ENCODE measurements around the gene NETO1. TPM values are rescaled to one million over a fixed set of nuclear protein-coding genes. Genes with fewer than 3 reads are reported as not detected.

NETO1 gene
- polyA plus RNA-seq, 3 donors = 1.2 to 1.6 TPM; not detected in 1

DNA sequence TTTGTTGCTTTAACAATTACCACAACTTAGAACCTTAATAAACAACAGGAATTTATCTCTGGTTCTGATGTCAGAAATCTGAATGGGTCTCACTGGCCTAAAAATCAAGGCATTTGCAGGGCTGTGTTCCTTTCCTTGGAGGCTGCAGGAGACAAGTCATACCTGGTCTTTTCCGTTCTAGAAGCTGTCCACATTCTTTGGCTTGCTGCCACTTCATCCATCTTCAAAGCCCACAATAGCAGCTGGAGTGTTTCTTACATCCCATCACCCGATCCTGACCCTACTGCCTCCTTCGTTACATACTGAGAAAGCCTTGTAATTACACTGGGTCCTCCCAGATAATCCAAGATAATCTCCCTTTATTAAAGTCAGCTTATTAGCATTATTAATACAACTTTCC is 18.1 kb downstream of the NETO1 start:
- WGBS, 3 donors = 53 to 68% (median 54%) methylated on average over 3 of the region's 3 CpGs
- no peak overlapping the region for H3K27ac ChIP-seq (ENCODE audit: low read depth, low read length)

DNA sequence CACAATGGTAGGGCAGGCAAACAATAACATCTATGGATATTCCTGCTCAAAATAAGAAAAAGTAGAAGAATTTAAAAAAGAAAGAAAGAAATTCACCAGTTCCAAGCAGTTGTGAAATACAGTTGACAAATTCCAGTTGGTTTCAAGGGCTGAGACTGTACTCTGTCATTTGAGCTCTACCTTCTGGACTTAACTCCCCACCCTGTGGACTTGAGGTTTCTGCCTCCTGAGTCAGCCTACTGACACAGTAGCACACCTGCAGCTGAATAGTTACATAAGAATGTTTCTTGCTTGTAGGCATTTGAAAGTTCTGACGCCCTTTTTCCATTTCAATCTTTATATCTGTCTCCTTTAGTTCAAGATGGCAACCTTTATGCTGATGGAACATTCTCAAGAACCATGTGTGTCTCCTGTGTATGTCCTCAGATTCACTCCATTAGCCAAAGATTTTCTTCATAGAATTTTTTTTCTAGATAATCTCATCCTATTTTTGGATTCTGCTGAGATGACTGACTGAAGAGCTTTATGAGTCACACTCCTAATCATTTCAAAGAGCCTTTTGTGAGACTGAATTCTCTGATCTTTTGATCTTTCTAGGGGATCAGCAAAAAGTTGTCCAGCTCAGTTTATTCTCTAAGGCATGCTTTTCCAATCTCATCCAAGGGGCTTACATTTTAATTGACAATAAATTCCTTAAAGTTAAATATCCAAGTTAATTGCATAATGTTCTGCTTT is 19.1 kb downstream of the NETO1 start:
- 31 to 58% (median 39%) methylated on average over 1 of the region's 1 CpG for WGBS, 3 donors
- no peak overlapping the region for H3K27ac ChIP-seq (ENCODE audit: low read depth, low read length)

DNA sequence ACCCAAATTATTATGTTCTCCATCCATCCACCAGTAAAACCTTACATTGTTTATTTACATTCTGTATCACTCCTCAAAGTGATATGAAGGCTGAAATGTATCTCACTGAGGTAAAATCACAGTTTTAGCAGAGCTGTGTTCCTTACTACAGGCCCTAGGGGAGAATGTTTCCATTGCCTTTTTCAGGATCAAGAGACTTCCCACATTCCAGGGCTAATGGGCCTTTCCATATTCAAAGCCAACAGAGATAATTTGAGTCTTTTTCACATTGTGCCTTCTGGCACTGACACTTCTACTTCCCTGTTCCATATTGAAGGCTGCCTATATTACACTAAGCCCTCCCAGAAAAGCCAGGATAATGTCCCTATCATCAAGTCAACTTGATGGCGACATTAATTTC is 20.0 kb downstream of the NETO1 start:
- 79 to 87% (median 83%) methylated on average over 1 of the region's 1 CpG for WGBS, 3 donors

DNA sequence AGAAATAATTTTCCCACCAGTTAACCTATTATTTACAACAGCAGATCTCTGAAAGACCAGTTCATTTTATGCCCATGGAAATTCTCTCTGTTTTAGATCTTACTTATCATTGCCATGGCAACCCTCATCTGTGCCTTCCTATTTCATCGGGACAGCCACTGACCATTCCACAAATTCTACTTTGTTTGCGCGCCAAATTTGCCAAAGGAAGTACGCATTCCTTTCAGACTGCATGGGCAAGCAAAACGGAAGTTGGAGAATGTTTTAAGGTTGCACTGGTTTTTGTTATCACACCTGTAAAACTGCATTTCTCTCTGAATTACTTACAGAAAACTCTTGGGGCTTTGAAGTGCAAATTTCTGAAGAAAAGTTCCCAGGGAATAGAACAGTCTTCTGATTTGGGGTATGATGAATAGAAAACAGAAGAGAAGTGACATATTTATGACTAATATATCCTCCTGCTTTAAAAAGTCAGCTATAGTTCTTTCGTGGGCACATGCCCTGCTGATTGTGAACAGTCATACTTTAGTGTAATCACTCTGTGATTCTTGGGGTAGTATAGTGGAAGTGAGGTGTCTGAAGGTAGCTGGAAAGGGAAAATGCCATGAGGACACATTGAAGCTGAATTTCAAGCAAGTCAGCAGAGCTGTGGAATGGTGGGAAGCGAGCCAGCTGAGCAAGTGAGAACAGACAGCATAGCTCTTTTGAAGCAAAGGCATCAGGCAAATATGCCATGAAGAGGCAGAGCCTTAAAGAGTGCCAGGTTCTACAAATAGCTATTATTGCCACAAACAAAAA is 20.9 kb downstream of the NETO1 start:
- H3K27ac ChIP-seq (ENCODE audit: low read depth, low read length) = no peak overlapping the region
- WGBS, 3 donors = 39 to 58% (median 43%) methylated on average over 7 of the region's 7 CpGs

More for the DNA sequence above, 20.0 kb downstream of the NETO1 start:
- H3K27ac ChIP-seq (ENCODE audit: low read depth, low read length) = no peak overlapping the region

DNA sequence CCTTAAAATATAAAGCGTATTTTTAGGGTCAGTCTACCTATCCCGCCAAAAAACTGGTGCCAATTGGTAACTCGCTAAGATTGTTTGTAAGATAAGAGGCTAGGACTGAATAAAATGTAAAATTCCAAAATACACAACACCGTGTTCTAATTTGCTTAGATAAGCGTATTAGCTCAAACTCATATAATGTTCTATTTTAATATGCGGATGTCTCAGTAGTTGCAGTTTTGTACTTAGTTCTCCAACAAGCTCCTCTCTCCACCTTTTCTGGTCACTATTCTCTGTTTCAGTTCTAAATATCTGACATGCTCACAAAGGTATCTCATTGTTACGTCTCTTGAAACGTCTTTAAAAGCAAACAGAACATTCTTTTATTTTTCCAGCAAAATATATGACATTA is 24.0 kb downstream of the NETO1 start:
- no peak overlapping the region for H3K27ac ChIP-seq (ENCODE audit: low read depth, low read length)
- 78 to 80% (median 80%) methylated on average over 8 of the region's 8 CpGs for WGBS, 3 donors

DNA sequence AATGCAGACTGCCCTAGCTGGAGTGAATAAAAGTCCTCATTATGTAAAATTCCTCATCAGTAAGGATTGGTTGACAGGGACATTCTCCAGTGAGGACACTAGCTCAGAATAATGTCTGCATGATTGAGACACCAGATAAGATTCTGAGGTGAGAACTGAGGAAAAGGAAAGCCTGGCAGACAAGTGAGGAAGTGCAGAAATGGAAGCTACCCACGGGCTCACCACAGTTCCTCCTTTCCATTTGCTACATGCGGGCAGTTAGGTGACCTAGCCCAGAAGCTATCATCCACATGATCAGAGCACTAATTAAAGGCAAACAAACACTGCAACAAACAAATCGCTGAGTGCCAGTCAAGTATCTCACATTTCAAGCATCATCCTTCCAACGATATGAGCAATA is 27.7 kb downstream of the NETO1 start:
- H3K27ac ChIP-seq (ENCODE audit: low read depth, low read length) = no peak overlapping the region
- 7 to 22% (median 21%) methylated on average over 4 of the region's 4 CpGs for WGBS, 3 donors

DNA sequence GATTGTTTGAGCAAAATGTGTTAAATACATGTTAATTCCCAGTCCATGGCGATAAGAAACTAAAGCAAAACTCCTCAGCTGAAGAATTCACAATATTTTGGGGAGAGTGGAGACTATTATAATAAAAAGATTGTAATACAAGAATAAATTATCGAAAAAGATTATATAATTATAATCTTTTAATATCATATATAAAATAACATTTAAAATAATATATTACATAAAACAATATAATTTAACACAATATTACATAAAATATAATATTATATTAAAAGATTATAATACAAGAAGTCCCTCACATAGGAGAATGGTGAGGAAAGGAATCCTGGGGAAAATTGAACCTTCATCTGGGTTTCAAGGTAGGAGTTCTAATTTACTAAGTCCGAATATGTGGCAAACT is 33.1 kb downstream of the NETO1 start:
- 64 to 82% (median 77%) methylated on average over 3 of the region's 3 CpGs for WGBS, 3 donors
- no peak overlapping the region for H3K27ac ChIP-seq (ENCODE audit: low read depth, low read length)

DNA sequence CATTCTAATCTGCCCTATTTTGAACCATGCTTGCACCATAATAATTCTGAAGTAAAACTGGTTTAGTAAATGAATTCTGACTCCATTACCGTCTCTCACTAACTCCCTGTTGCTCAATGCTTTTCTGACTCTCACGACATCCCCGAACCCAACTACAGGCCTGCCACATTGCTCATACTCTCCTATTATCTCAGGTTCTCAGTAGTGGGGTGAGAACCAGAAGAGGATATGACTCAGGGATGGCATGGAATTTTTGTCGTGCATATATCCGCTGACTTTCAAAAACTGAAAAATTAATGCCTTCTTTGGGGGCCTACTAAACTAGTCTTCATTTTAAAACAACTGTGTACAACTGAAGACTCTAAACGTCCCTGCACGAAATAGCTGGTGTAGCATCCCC is 34.3 kb downstream of the NETO1 start:
- no peak overlapping the region for H3K27ac ChIP-seq (ENCODE audit: low read depth, low read length)
- WGBS, 3 donors = 83 to 88% (median 88%) methylated on average over 7 of the region's 7 CpGs

DNA sequence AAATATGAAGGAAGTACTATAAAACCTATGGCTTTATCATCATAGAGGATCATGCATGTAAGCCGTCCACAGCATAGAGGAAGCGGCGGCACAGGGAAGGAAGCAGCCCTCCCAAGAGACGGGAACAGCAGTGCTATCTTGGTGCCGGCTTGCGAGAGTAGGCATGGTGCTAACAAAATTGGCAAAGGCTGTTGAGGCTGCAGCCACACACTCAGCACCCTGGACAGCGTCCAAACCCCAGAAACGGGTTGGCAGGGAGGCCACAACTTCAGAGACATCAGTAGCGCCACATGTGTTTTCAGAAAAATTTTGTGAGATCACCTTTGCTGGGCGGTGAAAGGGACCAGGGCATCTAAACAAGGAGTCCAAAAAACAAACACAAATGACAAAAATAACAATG is 37.7 kb downstream of the NETO1 start:
- H3K27ac ChIP-seq (ENCODE audit: low read depth, low read length) = no peak overlapping the region
- WGBS, 3 donors = 19 to 29% (median 29%) methylated on average over 10 of the region's 10 CpGs

DNA sequence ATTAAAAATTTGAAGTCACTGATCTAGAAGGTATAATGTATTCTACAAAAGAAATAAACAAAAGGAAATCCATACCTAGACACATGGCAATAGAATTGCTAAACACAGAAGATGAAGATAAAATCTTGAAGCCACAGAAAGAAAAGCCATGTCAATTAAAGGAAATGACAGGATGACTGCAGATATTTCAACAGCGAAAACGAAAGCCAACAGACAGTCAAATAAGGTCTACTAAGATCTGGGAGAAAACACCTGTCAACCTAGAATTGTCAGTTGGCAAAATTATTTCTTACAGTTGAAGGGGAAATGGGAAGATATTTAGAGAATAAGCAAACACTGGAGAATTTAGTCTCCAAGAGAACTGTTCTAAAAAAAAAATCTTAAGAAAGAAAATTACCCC is 39.2 kb downstream of the NETO1 start:
- H3K27ac ChIP-seq (ENCODE audit: low read depth, low read length) = no peak overlapping the region
- 62 to 67% (median 64%) methylated on average over 2 of the region's 2 CpGs for WGBS, 3 donors

DNA sequence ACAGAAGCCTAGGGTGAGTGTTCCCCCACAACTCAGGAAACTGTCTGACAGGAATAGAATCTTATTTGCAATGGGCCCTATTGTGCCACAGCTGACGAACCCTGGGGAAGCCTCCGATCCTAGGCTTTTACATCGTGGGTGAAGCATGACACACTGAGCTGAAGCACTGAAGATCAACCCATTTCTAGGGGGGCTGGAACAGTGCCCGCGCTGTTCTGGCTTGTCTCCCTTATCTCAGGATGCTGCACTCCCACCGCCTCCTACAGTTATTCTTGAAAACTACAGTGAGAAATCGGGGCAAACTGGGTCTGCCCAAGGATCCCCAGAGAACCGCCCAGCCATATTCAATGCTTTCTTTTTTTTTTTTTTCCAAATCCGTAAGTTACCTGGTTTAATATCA is 41.1 kb downstream of the NETO1 start:
- H3K27ac ChIP-seq (ENCODE audit: low read depth, low read length) = no peak overlapping the region

DNA sequence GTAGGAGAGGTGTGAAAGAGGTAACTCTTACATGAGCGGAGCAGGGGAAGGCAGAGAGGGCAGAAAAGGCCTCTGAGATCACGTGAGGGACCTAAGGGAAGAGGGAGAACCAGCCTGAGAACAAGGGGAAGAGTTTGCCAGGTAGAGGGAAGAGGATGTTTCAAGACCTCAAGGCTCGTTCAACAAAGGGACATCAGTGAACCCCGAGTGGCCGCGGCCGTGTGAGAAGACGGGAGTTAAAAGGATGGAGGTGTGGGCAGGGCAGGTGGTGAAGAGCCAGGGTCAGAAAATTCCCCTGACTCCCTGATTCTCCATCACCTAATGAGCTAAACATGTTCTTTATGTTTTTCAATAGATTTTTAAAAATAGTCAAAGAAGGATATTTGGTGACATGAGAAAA is 44.4 kb downstream of the NETO1 start:
- no peak overlapping the region for H3K27ac ChIP-seq (ENCODE audit: low read depth, low read length)
- whole genome bisulfite sequencing, 3 donors = 78 to 85% (median 83%) methylated on average over 8 of the region's 8 CpGs

More for the DNA sequence above, 41.1 kb downstream of the NETO1 start:
- 57 to 65% (median 58%) methylated on average over 9 of the region's 9 CpGs for WGBS, 3 donors

DNA sequence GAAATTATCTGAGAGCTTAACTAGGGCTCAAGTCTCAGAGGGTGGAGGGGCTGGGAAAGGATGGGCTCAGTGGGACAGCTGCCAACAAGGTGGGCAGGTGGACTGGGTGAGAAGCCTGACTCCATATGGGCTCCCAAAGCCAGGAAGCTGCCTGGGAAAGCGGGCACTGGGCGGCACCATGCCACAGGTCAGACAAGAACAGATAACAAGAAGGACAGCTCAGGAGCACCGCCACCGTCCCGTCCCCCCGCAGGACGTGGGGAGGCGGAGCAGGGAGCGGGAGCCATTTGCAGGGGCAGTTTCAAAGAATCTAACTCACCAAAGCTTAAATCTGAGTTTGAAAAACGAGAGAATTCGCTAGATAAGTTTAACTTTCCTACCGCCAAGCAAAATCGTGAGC is 45.6 kb downstream of the NETO1 start:
- WGBS, 3 donors = 77 to 88% (median 87%) methylated on average over 13 of the region's 13 CpGs
- no peak overlapping the region for H3K27ac ChIP-seq (ENCODE audit: low read depth, low read length)

DNA sequence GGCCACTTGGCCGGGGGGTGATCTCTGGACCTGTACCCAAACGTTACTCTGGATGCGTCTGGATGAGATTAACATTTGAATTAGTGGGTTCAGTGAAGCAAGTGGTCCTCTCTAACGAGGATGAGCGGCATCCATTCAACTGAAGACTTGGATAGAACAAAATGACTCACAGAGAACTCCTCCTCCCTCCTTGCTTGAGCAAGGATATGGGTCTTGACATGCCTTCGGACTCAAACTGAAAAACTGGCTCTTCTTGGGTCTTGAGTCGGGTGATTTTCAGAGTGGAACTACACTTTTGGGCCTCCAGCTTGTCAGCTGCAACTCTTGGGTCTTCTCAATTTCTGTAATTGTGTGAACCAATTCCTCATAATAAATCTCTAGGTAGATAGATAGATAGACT is 47.2 kb downstream of the NETO1 start:
- 64 to 78% (median 72%) methylated on average over 7 of the region's 7 CpGs for WGBS, 3 donors
- H3K27ac ChIP-seq (ENCODE audit: low read depth, low read length) = no peak overlapping the region

DNA sequence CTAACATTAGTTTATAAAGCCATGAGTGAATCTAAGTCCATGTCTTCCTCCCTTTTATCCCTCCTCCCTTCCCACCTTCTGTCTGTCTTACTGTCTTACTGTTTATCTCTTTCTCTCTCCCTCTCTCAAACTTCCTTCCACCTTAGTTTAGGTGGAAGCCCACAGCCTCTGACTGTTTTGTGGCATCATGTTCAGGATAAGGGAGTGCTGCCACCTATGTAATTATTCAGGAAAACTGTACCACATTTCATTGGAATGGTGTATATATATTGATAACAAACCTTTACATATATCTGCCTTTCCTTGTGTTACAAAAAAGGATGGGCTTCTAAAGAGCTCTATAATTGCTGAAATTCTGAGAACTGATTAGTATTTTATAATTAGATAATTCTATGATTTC is 48.7 kb downstream of the NETO1 start:
- H3K27ac ChIP-seq (ENCODE audit: low read depth, low read length) = no peak overlapping the region

DNA sequence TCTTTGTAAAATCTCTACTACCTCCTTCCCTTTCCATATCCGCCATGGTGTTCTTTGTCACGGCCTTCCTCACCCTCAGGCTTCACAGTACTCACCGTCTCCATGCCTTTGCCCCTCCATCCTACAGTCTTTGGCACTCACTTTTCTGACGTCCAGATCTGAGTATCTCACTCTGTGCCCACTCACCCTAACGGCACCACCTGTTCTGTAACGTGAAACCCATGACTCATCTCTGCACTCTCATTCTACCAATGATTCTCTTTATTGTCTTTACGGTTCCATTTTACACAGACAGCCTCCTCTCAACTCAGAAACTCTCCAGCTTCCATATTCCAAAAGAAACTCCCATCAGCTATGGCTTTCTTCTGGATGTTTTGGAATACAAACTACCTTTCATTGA is 56.7 kb downstream of the NETO1 start:
- WGBS, 3 donors = 68 to 77% (median 75%) methylated on average over 7 of the region's 7 CpGs
- H3K27ac ChIP-seq (ENCODE audit: low read depth, low read length) = no peak overlapping the region

DNA sequence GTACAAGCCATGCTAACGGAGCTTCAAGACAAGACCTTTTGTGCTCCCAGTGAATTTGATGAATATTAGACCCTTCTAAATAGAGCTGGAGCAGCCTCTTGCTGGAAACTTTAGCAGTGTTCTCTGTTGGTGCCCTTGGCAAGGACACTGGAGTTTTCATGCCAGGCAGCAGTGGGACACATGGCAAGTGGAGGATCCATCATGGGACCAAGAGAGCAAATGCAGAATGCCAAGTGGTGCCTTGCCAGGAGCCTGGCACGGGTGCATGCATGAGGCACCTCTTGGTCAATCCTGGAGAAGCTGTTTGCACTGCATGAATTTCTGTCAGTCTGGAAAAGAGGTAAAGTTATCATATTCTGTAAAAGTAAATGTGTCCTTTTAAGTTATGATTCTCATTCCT is 59.1 kb downstream of the NETO1 start:
- no peak overlapping the region for H3K27ac ChIP-seq (ENCODE audit: low read depth, low read length)
- WGBS, 3 donors = 48 to 61% (median 53%) methylated on average over 2 of the region's 2 CpGs

DNA sequence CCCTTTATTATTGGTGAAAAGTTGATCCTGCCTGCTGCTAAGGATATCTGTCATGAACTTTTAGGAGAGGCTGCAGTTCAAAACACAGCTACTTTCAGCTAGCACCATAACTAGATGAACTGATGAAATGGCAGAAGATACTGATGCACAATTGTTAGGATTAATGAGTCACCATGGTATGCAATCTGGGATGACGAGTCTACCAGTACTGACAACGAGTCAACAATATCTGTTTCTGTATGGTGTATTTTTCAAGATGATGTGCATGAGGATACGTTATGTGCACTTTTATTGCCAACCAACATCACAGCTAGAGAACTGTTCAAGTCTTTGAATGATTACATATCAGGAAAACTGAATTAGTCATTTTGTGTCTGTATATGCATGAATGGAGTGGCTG is 68.7 kb downstream of the NETO1 start:
- WGBS, 3 donors = 76 to 83% (median 80%) methylated on average over 3 of the region's 3 CpGs
- H3K27ac ChIP-seq (ENCODE audit: low read depth, low read length) = no peak overlapping the region

DNA sequence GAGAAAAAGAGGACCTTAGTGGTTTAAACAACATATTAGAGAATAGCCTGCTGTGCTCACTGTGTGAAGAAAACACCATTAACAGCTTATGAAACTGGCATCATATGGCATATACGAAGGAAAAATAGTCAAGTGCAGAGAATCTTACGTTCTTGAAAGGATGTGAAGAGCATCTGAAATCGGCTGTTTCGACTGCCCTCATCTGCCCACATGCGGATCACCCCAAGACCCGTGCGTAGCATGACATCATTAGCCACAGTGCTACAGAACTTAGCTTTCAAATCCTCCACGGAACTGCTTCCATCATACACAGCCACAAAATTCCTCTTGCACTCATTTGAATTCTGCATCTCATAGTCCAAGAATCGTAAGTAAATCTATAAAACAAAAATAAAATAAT is 84.3 kb downstream of the NETO1 start:
- 69 to 80% (median 77%) methylated on average over 9 of the region's 9 CpGs for WGBS, 3 donors
- no peak overlapping the region for H3K27ac ChIP-seq (ENCODE audit: low read depth, low read length)

DNA sequence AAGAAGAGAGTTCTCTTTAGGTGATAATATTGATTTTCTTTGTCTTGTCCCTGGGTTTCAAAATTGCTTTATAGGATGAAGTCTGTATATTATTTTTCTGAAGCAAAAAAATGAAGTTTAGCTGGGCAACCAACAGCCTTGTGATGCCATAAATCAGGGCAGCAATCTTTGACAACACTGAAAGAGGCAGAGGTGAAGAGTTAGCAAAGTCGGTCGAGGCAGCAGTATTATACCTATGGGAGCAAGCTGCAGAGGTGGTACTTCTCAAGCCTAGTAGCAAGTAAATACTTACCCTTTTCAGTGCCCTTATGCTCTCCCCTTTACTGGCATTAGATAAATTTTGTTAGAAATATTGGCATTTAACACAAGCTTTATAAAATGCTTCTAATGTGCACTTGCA is 92.9 kb downstream of the NETO1 start:
- H3K27ac ChIP-seq (ENCODE audit: low read depth, low read length) = no peak overlapping the region
- WGBS, 3 donors = 63 to 71% (median 69%) methylated on average over 2 of the region's 2 CpGs
